Mesenchymal stem cell (in vitro differentiated cells and primary cell): ENCODE results near the gene MSN.
A peak's percentile ranks its signal among the peaks of the same experiment; 100 is the strongest.
"Not testable (repeated sequence)": the region's sequence is repeated elsewhere in the genome, so short reads cannot be mapped to it uniquely, and the experiment has no call there.

Experiments
- DNase-seq: peaks from one replicate; pipeline ENCODE4 v3.0.0-alpha.2; 2013
- H2AFZ ChIP-seq: one replicate; pipeline ENCODE4 v1.6.1; 2013; ENCODE audit warnings: low read depth, mild to moderate bottlenecking, control low read depth, inconsistent platforms, low read length, moderate library complexity
- H2AK5ac ChIP-seq: 2 replicates; pipeline ENCODE4 v1.6.1; 2013; ENCODE audit warnings: low read length, moderate library complexity, mild to moderate bottlenecking, inconsistent platforms; ENCODE audit not compliant: severe bottlenecking
- H2BK120ac ChIP-seq: one replicate; pipeline ENCODE4 v1.6.1; 2013; ENCODE audit warnings: low read depth, mild to moderate bottlenecking, inconsistent platforms, low read length, moderate library complexity
- H2BK12ac ChIP-seq, 2 experiments: one replicate each; pipeline ENCODE4 v1.6.1; 2013; ENCODE audit warnings: inconsistent platforms in 2 of 2, low read length in 2 of 2, mild to moderate bottlenecking in 2 of 2, moderate library complexity in 2 of 2, control low read depth in 1 of 2
- H2BK15ac ChIP-seq: one replicate; pipeline ENCODE4 v1.6.1; 2013; ENCODE audit warnings: mild to moderate bottlenecking, low read depth, inconsistent platforms; ENCODE audit not compliant: poor library complexity, severe bottlenecking
- H2BK5ac ChIP-seq: 2 replicates; pipeline ENCODE4 v1.6.1; 2013; ENCODE audit warnings: low read depth, mild to moderate bottlenecking, low read length, control low read depth, inconsistent platforms; ENCODE audit not compliant: poor library complexity, severe bottlenecking
- H3K14ac ChIP-seq, 2 experiments: one replicate each; pipeline ENCODE4 v1.6.1; 2013; ENCODE audit warnings: inconsistent platforms in 2 of 2, low read length in 2 of 2, control low read depth in 1 of 2, mild to moderate bottlenecking in 1 of 2, moderate library complexity in 1 of 2
- H3K18ac ChIP-seq, 2 experiments: one replicate each; pipeline ENCODE4 v1.6.1; 2013; ENCODE audit warnings: inconsistent platforms in 2 of 2, low read length in 2 of 2, control low read depth in 1 of 2, low read depth in 1 of 2, mild to moderate bottlenecking in 1 of 2
- H3K23ac ChIP-seq, 2 experiments: one replicate each; pipeline ENCODE4 v1.6.1; 2013; ENCODE audit warnings: inconsistent platforms in 2 of 2, low read length in 2 of 2, mild to moderate bottlenecking in 2 of 2, moderate library complexity in 2 of 2, control low read depth in 1 of 2
- H3K27ac ChIP-seq: 2 replicates; pipeline ENCODE4 v1.5.1; 2013; ENCODE audit warnings: mild to moderate bottlenecking, moderate library complexity, low read length, control low read depth, inconsistent platforms; ENCODE audit not compliant: poor library complexity, severe bottlenecking
- H3K27me3 ChIP-seq, 2 experiments: 2 replicates each; pipeline versions ENCODE4 v1.6.1 to v1.7.0; 2013; ENCODE audit warnings: low read length in 2 of 2, mild to moderate bottlenecking in 2 of 2, moderate library complexity in 2 of 2, control low read depth in 1 of 2, inconsistent platforms in 1 of 2; ENCODE audit not compliant: control insufficient read depth in 1 of 2, insufficient read depth in 1 of 2
- H3K36me3 ChIP-seq, 2 experiments: 2 replicates each; pipeline versions ENCODE4 v1.6.1 to v1.7.0; 2013; ENCODE audit warnings: low read length in 2 of 2, control low read depth in 1 of 2, inconsistent platforms in 1 of 2, low read depth in 1 of 2, mild to moderate bottlenecking in 1 of 2; ENCODE audit not compliant: insufficient read depth in 2 of 2, control insufficient read depth in 1 of 2
- H3K4ac ChIP-seq, 2 experiments: one replicate each; pipeline ENCODE4 v1.6.1; 2013; ENCODE audit warnings: inconsistent platforms in 2 of 2, low read length in 2 of 2, mild to moderate bottlenecking in 2 of 2, moderate library complexity in 2 of 2, control low read depth in 1 of 2, low read depth in 1 of 2
- H3K4me1 ChIP-seq: 2 replicates; pipeline ENCODE4 v1.6.1; 2013; ENCODE audit warnings: low read depth, low read length, control low read depth; ENCODE audit not compliant: control insufficient read depth, insufficient read depth
- H3K4me2 ChIP-seq: 2 replicates; pipeline ENCODE4 v1.6.1; 2013; ENCODE audit warnings: low read length, mild to moderate bottlenecking, inconsistent platforms; ENCODE audit not compliant: poor library complexity, severe bottlenecking
- H3K4me3 ChIP-seq, 2 experiments: 2 replicates each; pipeline versions ENCODE4 v1.5.1 to v1.7.0; 2013; ENCODE audit warnings: low read length in 2 of 2, mild to moderate bottlenecking in 2 of 2, control low read depth in 1 of 2, low read depth in 1 of 2; ENCODE audit not compliant: insufficient read depth in 1 of 2
- H3K79me1 ChIP-seq: replicated peaks from 2 replicates; pipeline ENCODE4 v1.6.1; 2013; ENCODE audit warnings: mild to moderate bottlenecking, control low read depth, low read length, inconsistent platforms; ENCODE audit not compliant: poor library complexity, severe bottlenecking
- H3K9ac ChIP-seq: 2 replicates; pipeline ENCODE4 v1.7.0; 2013; ENCODE audit warnings: mild to moderate bottlenecking, low read length, moderate library complexity
- H3K9me3 ChIP-seq: 2 replicates; pipeline ENCODE4 v1.7.0; 2013; ENCODE audit warnings: mild to moderate bottlenecking, low read length; ENCODE audit not compliant: control insufficient read depth
- H4K8ac ChIP-seq: one replicate; pipeline ENCODE4 v1.6.1; 2013; ENCODE audit warnings: inconsistent platforms, mild to moderate bottlenecking, low read length, moderate library complexity
- H4K91ac ChIP-seq: one replicate; pipeline ENCODE4 v1.6.1; 2013; ENCODE audit warnings: mild to moderate bottlenecking, low read length, inconsistent platforms
- WGBS: methylation state at CpG from one replicate; pipeline ENCODE4 v1.1.7; 2013; ENCODE audit warnings: mixed read lengths; 5-methylcytosine and 5-hydroxymethylcytosine counted together

MSN gene

GRCh38 chrX:65647801-65648200, 19.7 kb upstream of the MSN start:
- H3K27ac ChIP-seq: no peak overlapping the region
- H3K9ac ChIP-seq: no peak overlapping the region
- no peaks in the 10 kb centered on the region for H3K9me3 ChIP-seq
- no peaks in the 10 kb centered on the region for H3K36me3 ChIP-seq
- H2BK5ac ChIP-seq: no peak overlapping the region
- WGBS: 87% methylated on average over 3 of the region's 3 CpGs
- no peak overlapping the region for H3K4me3 ChIP-seq
- H3K4me1 ChIP-seq: no peaks in the 10 kb centered on the region
- no peak overlapping the region for H4K8ac ChIP-seq
- no peaks in the 10 kb centered on the region for H3K79me1 ChIP-seq
- DNase-seq: no peak
- no peak overlapping the region for H2AK5ac ChIP-seq
- no peak overlapping the region for H3K14ac ChIP-seq
- no peak overlapping the region for H3K18ac ChIP-seq
- no peak overlapping the region for H2BK120ac ChIP-seq
- H3K4me2 ChIP-seq: no peak overlapping the region
- H4K91ac ChIP-seq: no peak overlapping the region
- peaks cover 0 to 4% of the 10 kb centered on the region in 2 experiments for H3K27me3 ChIP-seq
- no peak overlapping the region for H2AFZ ChIP-seq
- no peak overlapping the region for H2BK15ac ChIP-seq
- no peak overlapping the region for H3K23ac ChIP-seq
- no peak overlapping the region for H3K4ac ChIP-seq
- H2BK12ac ChIP-seq: no peak overlapping the region

- Histone ChIP-seq H2BK5ac (no peak overlapping the region), H3K14ac (no peak overlapping the region), H3K4me3 (no peak overlapping the region), H4K8ac (no peak overlapping the region), H3K4ac (no peak overlapping the region), H2AK5ac (no peak overlapping the region), H3K4me1 (no peaks in the 10 kb centered on the region), H2BK12ac (no peak overlapping the region), H3K27ac (no peak overlapping the region), H3K4me2 (no peak overlapping the region), H3K9ac (no peak overlapping the region), H2BK15ac (no peak overlapping the region), H3K36me3 (no peaks in the 10 kb centered on the region), H3K23ac (no peak overlapping the region), H3K27me3 (no peaks in the 10 kb centered on the region), H2AFZ (no peak overlapping the region), H2BK120ac (no peak overlapping the region), H3K79me1 (no peaks in the 10 kb centered on the region), H3K18ac (no peak overlapping the region), H4K91ac (no peak overlapping the region), H3K9me3 (no peaks in the 10 kb centered on the region)
- no peak for DNase-seq
- 100% methylated on average over 1 of the region's 1 CpG for WGBS
Measured at GRCh38 chrX:65652098-65652497, 15.4 kb upstream of the MSN start.

GRCh38 chrX:65657009-65657441, 10.4 kb upstream of the MSN start:
- WGBS: 79% methylated on average over 2 of the region's 7 CpGs
- not testable (repeated sequence) for H2BK5ac ChIP-seq, H2AK5ac ChIP-seq, H3K36me3 ChIP-seq, H3K4ac ChIP-seq, H3K4me2 ChIP-seq, H3K27ac ChIP-seq, H3K23ac ChIP-seq, H2AFZ ChIP-seq, H3K9ac ChIP-seq, H3K14ac ChIP-seq, H3K79me1 ChIP-seq, H4K8ac ChIP-seq, H3K9me3 ChIP-seq, H2BK120ac ChIP-seq, H3K4me1 ChIP-seq, H2BK15ac ChIP-seq, H3K18ac ChIP-seq, H3K27me3 ChIP-seq, H3K4me3 ChIP-seq, DNase-seq
- Histone ChIP-seq H4K91ac (peak overlapping the region; percentile 27), H2BK12ac (peak overlapping the region in 1 of 2 experiments; percentile 63)

- H3K9me3 ChIP-seq: no peaks in the 10 kb centered on the region
- no peak for DNase-seq
- H2BK12ac ChIP-seq: no peak overlapping the region
Measured at GRCh38 chrX:65657659-65658058, 9.8 kb upstream of the MSN start.

More at GRCh38 chrX:65657659-65658058, 9.8 kb upstream of the MSN start:
- no peak overlapping the region for H4K8ac ChIP-seq
- H2AFZ ChIP-seq: no peak overlapping the region
- no peak overlapping the region for H3K14ac ChIP-seq
- H2BK15ac ChIP-seq: no peak overlapping the region
- H3K27ac ChIP-seq: no peak overlapping the region
- no peak overlapping the region for H3K9ac ChIP-seq
- H3K18ac ChIP-seq: no peak overlapping the region
- no peaks in the 10 kb centered on the region for H3K4me1 ChIP-seq
- no peak overlapping the region for H3K23ac ChIP-seq
- no peak overlapping the region for H3K4me2 ChIP-seq
- H4K91ac ChIP-seq: no peak overlapping the region
- no peak overlapping the region for H2BK5ac ChIP-seq
- H2AK5ac ChIP-seq: no peak overlapping the region
- H3K79me1 ChIP-seq: no peaks in the 10 kb centered on the region
- H3K4me3 ChIP-seq: no peak overlapping the region
- no peaks in the 10 kb centered on the region for H3K36me3 ChIP-seq
- no CpG with 5 or more reads among the region's 5 CpGs for WGBS
- no peak overlapping the region for H2BK120ac ChIP-seq
- H3K4ac ChIP-seq: no peak overlapping the region
- H3K27me3 ChIP-seq: no peaks in the 10 kb centered on the region
